Nephron (organoid): ENCODE data around the gene ZNF831.

Source experiments
- H3K27ac Mint-ChIP-seq, 3 experiments: 2 replicates each; pipeline ENCODE4 v1.8.0; 2020; ENCODE audit warnings: mixed read lengths in 3 of 3, mild to moderate bottlenecking in 2 of 3, moderate library complexity in 1 of 3
- H3K27me3 Mint-ChIP-seq: 2 replicates; pipeline ENCODE4 v1.8.0; 2021; ENCODE audit warnings: low read depth, mild to moderate bottlenecking, moderate library complexity, mixed read lengths
- H3K36me3 Mint-ChIP-seq: 2 replicates; pipeline ENCODE4 v1.8.0; 2020; ENCODE audit warnings: low read depth, mixed read lengths
- H3K4me1 Mint-ChIP-seq: 2 replicates; pipeline ENCODE4 v1.8.0; 2020; ENCODE audit warnings: mixed read lengths
- H3K4me3 Mint-ChIP-seq, 3 experiments: 2 replicates each; pipeline ENCODE4 v1.8.0; 2020; ENCODE audit warnings: mild to moderate bottlenecking in 3 of 3, mixed read lengths in 3 of 3, moderate library complexity in 2 of 3
- H3K9me3 Mint-ChIP-seq: 2 replicates; pipeline ENCODE4 v1.8.0; 2020; ENCODE audit warnings: mixed read lengths
- CTCF ChIP-seq, 3 experiments: fragments of 200-600 bp; sonication (generic); IDR thresholded peaks; one replicate each; pipeline ENCODE4 v1.5.0; 2021; ENCODE audit warnings: antibody characterized with exemption in 3 of 3; ENCODE audit not compliant: unreplicated experiment in 3 of 3

Gene ZNF831

GRCh38 chr20:59154317-59155013, 9.2 kb upstream of the ZNF831 start:
- Mint-ChIP-seq H3K27ac (no peak overlapping the region), H3K4me3 (no peak overlapping the region), H3K9me3 (no peaks in the 10 kb centered on the region), H3K27me3 (peaks cover 26% of the 10 kb centered on the region), H3K36me3 (no peaks in the 10 kb centered on the region), H3K4me1 (peaks cover 5% of the 10 kb centered on the region)
- no peak for TF ChIP-seq CTCF (IDR thresholded peaks at IDR 0.05; ENCODE audit: unreplicated experiment in 3 of 3)

GRCh38 chr20:59157064-59157463, 6.6 kb upstream of the ZNF831 start:
- Mint-ChIP-seq H3K4me3 (no peak overlapping the region), H3K4me1 (no peaks in the 10 kb centered on the region), H3K27ac (no peak overlapping the region), H3K27me3 (peaks cover 32% of the 10 kb centered on the region), H3K36me3 (no peaks in the 10 kb centered on the region), H3K9me3 (no peaks in the 10 kb centered on the region)
- TF ChIP-seq CTCF (IDR thresholded peaks at IDR 0.05; ENCODE audit: unreplicated experiment in 3 of 3) = no peak

GRCh38 chr20:59157531-59157930, 6.1 kb upstream of the ZNF831 start:
- no peaks in the 10 kb centered on the region for H3K4me1 Mint-ChIP-seq
- no peak overlapping the region for H3K27ac Mint-ChIP-seq
- no peak overlapping the region for H3K4me3 Mint-ChIP-seq
- peaks cover 30% of the 10 kb centered on the region for H3K27me3 Mint-ChIP-seq
- no peaks in the 10 kb centered on the region for H3K9me3 Mint-ChIP-seq
- TF ChIP-seq CTCF (IDR thresholded peaks at IDR 0.05; ENCODE audit: unreplicated experiment in 3 of 3) = no peak
- no peaks in the 10 kb centered on the region for H3K36me3 Mint-ChIP-seq

- H3K27ac Mint-ChIP-seq = no peak overlapping the region
- H3K36me3 Mint-ChIP-seq = no peaks in the 10 kb centered on the region
- no peaks in the 10 kb centered on the region for H3K9me3 Mint-ChIP-seq
- H3K4me3 Mint-ChIP-seq = no peak overlapping the region
- H3K27me3 Mint-ChIP-seq = peaks cover 25% of the 10 kb centered on the region
- H3K4me1 Mint-ChIP-seq = no peaks in the 10 kb centered on the region
- TF ChIP-seq CTCF (IDR thresholded peaks at IDR 0.05; ENCODE audit: unreplicated experiment in 3 of 3) = no peak
These were observed 5.6 kb upstream of the ZNF831 start for GRCh38 chr20:59157961-59158541.

GRCh38 chr20:59158673-59159072, 4.9 kb upstream of the ZNF831 start:
- TF ChIP-seq CTCF (IDR thresholded peaks at IDR 0.05; ENCODE audit: unreplicated experiment in 3 of 3) = no peak
- H3K36me3 Mint-ChIP-seq = no peaks in the 10 kb centered on the region
- H3K4me3 Mint-ChIP-seq = no peak overlapping the region
- H3K9me3 Mint-ChIP-seq = no peaks in the 10 kb centered on the region
- peaks cover 22% of the 10 kb centered on the region for H3K27me3 Mint-ChIP-seq
- no peaks in the 10 kb centered on the region for H3K4me1 Mint-ChIP-seq
- no peak overlapping the region for H3K27ac Mint-ChIP-seq

GRCh38 chr20:59159091-59159490, 4.5 kb upstream of the ZNF831 start:
- no peak overlapping the region for H3K4me3 Mint-ChIP-seq
- no peaks in the 10 kb centered on the region for H3K36me3 Mint-ChIP-seq
- no peaks in the 10 kb centered on the region for H3K4me1 Mint-ChIP-seq
- no peak for TF ChIP-seq CTCF (IDR thresholded peaks at IDR 0.05; ENCODE audit: unreplicated experiment in 3 of 3)
- H3K27ac Mint-ChIP-seq = no peak overlapping the region
- H3K9me3 Mint-ChIP-seq = no peaks in the 10 kb centered on the region
- H3K27me3 Mint-ChIP-seq = peaks cover 19% of the 10 kb centered on the region
